Measurements from ENCODE around the gene TMEM63A.

GRCh38 chr1:225917101-225917500, 34.9 kb upstream of the TMEM63A start:
- TF ChIP-seq CTCF (IDR thresholded peaks at IDR 0.05) (no peak), JUN (CRISPR knock-in tag; IDR thresholded peaks at IDR 0.05) (no peak), GRHL2 (CRISPR knock-in tag; IDR thresholded peaks at IDR 0.05; ENCODE audit: insufficient replicate concordance, severe bottlenecking) (no peak), ZNF423 (CRISPR knock-in tag; IDR thresholded peaks at IDR 0.05) (no peak), AFF4 (CRISPR knock-in tag; IDR thresholded peaks at IDR 0.05; ENCODE audit: borderline replicate concordance) (no peak), ZNF416 (CRISPR knock-in tag; IDR thresholded peaks at IDR 0.05) (no peak), ELF4 (CRISPR knock-in tag; IDR thresholded peaks at IDR 0.05; ENCODE audit: low read depth) (no peak), ZBTB43 (CRISPR knock-in tag; IDR thresholded peaks at IDR 0.05) (no peak), ZNF121 (CRISPR knock-in tag; IDR thresholded peaks at IDR 0.05) (no peak), SP1 (CRISPR knock-in tag; conservative IDR thresholded peaks at IDR 0.05) (no peak), USF2 (CRISPR knock-in tag; IDR thresholded peaks at IDR 0.05) (no peak), NR1H2 (CRISPR knock-in tag; IDR thresholded peaks at IDR 0.05) (no peak), NR3C1 (CRISPR knock-in tag; conservative IDR thresholded peaks at IDR 0.05; ENCODE audit: low read depth) (no peak), STAT6 (CRISPR knock-in tag; conservative IDR thresholded peaks at IDR 0.05; ENCODE audit: low read depth) (no peak)
